SK-N-MC (cell line): ENCODE measurements around the gene CEACAM5.

Experiments
- DNase-seq: peaks from one replicate; pipeline ENCODE4 v3.0.0-alpha.2; 2011; ENCODE audit warnings: low read depth, low spot score
- H3K27ac ChIP-seq: fragments of 200-600 bp; sonication (generic); 2 replicates; pipeline ENCODE4 v1.5.1; 2016; ENCODE audit warnings: mixed run types
- H3K36me3 ChIP-seq: fragments of 200-600 bp; sonication (generic); 2 replicates; pipeline ENCODE4 v1.6.1; 2017; ENCODE audit warnings: antibody characterized with exemption, low read length, mixed read lengths; ENCODE audit not compliant: insufficient read depth
- H3K4me3 ChIP-seq: fragments of 200-600 bp; sonication (generic); 2 replicates; pipeline ENCODE4 v1.5.1; 2016
- H3K9ac ChIP-seq: fragments of 200-600 bp; sonication (generic); 2 replicates; pipeline ENCODE4 v1.8.0; 2017; ENCODE audit warnings: mixed run types, mixed read lengths; ENCODE audit not compliant: insufficient read length
- H3K9me3 ChIP-seq: fragments of 200-600 bp; sonication (generic); 2 replicates; pipeline ENCODE4 v1.6.1; 2017; ENCODE audit warnings: low read depth, mild to moderate bottlenecking, antibody characterized with exemption, low read length, moderate library complexity, mixed read lengths
- EZH2 ChIP-seq: fragments of 200-600 bp; sonication (generic); IDR thresholded peaks from one replicate; pipeline ENCODE4 v1.6.1; 2017; ENCODE audit warnings: antibody characterized with exemption
- FOXP2 ChIP-seq: optimal IDR thresholded peaks from 2 replicates; pipeline ENCODE3; 2011; ENCODE audit warnings: mild to moderate bottlenecking, moderate library complexity; ENCODE audit not compliant: insufficient read depth; ENCODE audit errors: extremely low read length, control extremely low read depth
- POLR2AphosphoS5 ChIP-seq: IDR thresholded peaks from 2 replicates; pipeline ENCODE4 v1.6.1; 2012; ENCODE audit warnings: mild to moderate bottlenecking, low read depth, low read length, borderline replicate concordance

The CEACAM5 gene

GRCh38 chr19:41708481-41708880, at the start of gene CEACAM5:
Gene CEACAM5, plus strand, starts transcription at chr19:41708626. Its CDS starts 106 bp downstream, at chr19:41708732.
- TF ChIP-seq FOXP2 (no peak), POLR2AphosphoS5 (no peak)
- no peak within 1 kb of the TSS for H3K27ac ChIP-seq
- no peak for DNase-seq
- no peak within 1 kb of the TSS for H3K4me3 ChIP-seq
- H3K36me3 ChIP-seq: no peaks in the 10 kb centered on the region
- H3K9ac ChIP-seq: no peak within 1 kb of the TSS
- no peaks in the 10 kb centered on the region for H3K9me3 ChIP-seq

GRCh38 chr19:41666075-41666474, 42.4 kb upstream of the CEACAM5 start:
- TF ChIP-seq POLR2AphosphoS5 (no peak), FOXP2 (no peak), EZH2 (no peak)
- no peak overlapping the region for H3K27ac ChIP-seq
- H3K36me3 ChIP-seq: no peaks in the 10 kb centered on the region
- no peaks in the 10 kb centered on the region for H3K9me3 ChIP-seq
- no peak for DNase-seq
- no peak overlapping the region for H3K4me3 ChIP-seq
- no peak overlapping the region for H3K9ac ChIP-seq

- H3K9ac ChIP-seq: no peak overlapping the region
- no peak overlapping the region for H3K4me3 ChIP-seq
- H3K27ac ChIP-seq: no peak overlapping the region
- no peak for DNase-seq
- no peaks in the 10 kb centered on the region for H3K36me3 ChIP-seq
- TF ChIP-seq EZH2 (no peak), FOXP2 (no peak), POLR2AphosphoS5 (no peak)
- no peaks in the 10 kb centered on the region for H3K9me3 ChIP-seq
Measured at GRCh38 chr19:41668315-41668714, 40.1 kb upstream of the CEACAM5 start.

- H3K9ac ChIP-seq: no peak overlapping the region
- no peaks in the 10 kb centered on the region for H3K9me3 ChIP-seq
- no peak for TF ChIP-seq POLR2AphosphoS5
- no peak for TF ChIP-seq EZH2
- DNase-seq: no peak
- no peak overlapping the region for H3K4me3 ChIP-seq
- no peak overlapping the region for H3K27ac ChIP-seq
- H3K36me3 ChIP-seq: no peaks in the 10 kb centered on the region
Measured at GRCh38 chr19:41670755-41671154, 37.7 kb upstream of the CEACAM5 start.

GRCh38 chr19:41671486-41671885, 36.9 kb upstream of the CEACAM5 start:
- H3K36me3 ChIP-seq: no peaks in the 10 kb centered on the region
- TF ChIP-seq EZH2: no peak
- TF ChIP-seq FOXP2: no peak
- no peak for TF ChIP-seq POLR2AphosphoS5

GRCh38 chr19:41682437-41682836, 26.0 kb upstream of the CEACAM5 start:
- H3K27ac ChIP-seq: no peak overlapping the region
- H3K36me3 ChIP-seq: no peaks in the 10 kb centered on the region
- TF ChIP-seq POLR2AphosphoS5 (no peak), FOXP2 (no peak), EZH2 (no peak)
- no peak for DNase-seq
- no peak overlapping the region for H3K9ac ChIP-seq
- no peak overlapping the region for H3K4me3 ChIP-seq
- H3K9me3 ChIP-seq: no peaks in the 10 kb centered on the region

More at GRCh38 chr19:41671486-41671885, 36.9 kb upstream of the CEACAM5 start:
- Histone ChIP-seq H3K9me3 (no peaks in the 10 kb centered on the region), H3K4me3 (no peak overlapping the region), H3K27ac (no peak overlapping the region), H3K9ac (no peak overlapping the region)
- no peak for DNase-seq

GRCh38 chr19:41687419-41687818, 21.0 kb upstream of the CEACAM5 start:
- Histone ChIP-seq H3K36me3 (no peaks in the 10 kb centered on the region), H3K27ac (no peak overlapping the region), H3K9ac (no peak overlapping the region), H3K4me3 (no peak overlapping the region), H3K9me3 (no peaks in the 10 kb centered on the region)
- no peak for TF ChIP-seq POLR2AphosphoS5
- TF ChIP-seq EZH2: no peak
- TF ChIP-seq FOXP2: no peak
- no peak for DNase-seq

GRCh38 chr19:41688098-41688497, 20.3 kb upstream of the CEACAM5 start, which contains the start of gene CEACAM7:
Gene CEACAM7, minus strand, starts transcription at chr19:41688270. Its CDS starts 105 bp downstream, at chr19:41688165.
- no peak for DNase-seq
- H3K9ac ChIP-seq: no peak within 1 kb of the TSS
- no peaks in the 10 kb centered on the region for H3K9me3 ChIP-seq
- H3K27ac ChIP-seq: no peak within 1 kb of the TSS
- TF ChIP-seq EZH2 (no peak), POLR2AphosphoS5 (no peak), FOXP2 (no peak)
- H3K36me3 ChIP-seq: no peaks in the 10 kb centered on the region
- H3K4me3 ChIP-seq: no peak within 1 kb of the TSS

GRCh38 chr19:41688687-41689086, 19.7 kb upstream of the CEACAM5 start:
- H3K9ac ChIP-seq: no peak overlapping the region
- H3K9me3 ChIP-seq: no peaks in the 10 kb centered on the region
- no peak overlapping the region for H3K4me3 ChIP-seq
- DNase-seq: no peak
- TF ChIP-seq POLR2AphosphoS5: no peak
- TF ChIP-seq EZH2: no peak
- TF ChIP-seq FOXP2: no peak
- H3K27ac ChIP-seq: no peak overlapping the region
- no peaks in the 10 kb centered on the region for H3K36me3 ChIP-seq
